Thymus (tissue), 11 donors: Measurements from ENCODE around the gene IRF7. TPM values are rescaled to one million over a fixed set of nuclear protein-coding genes. Genes with fewer than 3 reads are reported as not detected.

Source experiments
- DNase-seq, 9 donors: peaks; one replicate each; pipeline ENCODE4 v3.0.0-alpha.2; 2013; ENCODE audit warnings: low spot score in 9 of 9, low read depth in 6 of 9, missing footprints in 1 of 9
- H3K27ac ChIP-seq, 2 donors: one replicate each; pipeline ENCODE4 v1.5.1; 2013; ENCODE audit warnings: control low read depth in 1 of 2, low read depth in 1 of 2, low read length in 1 of 2, mild to moderate bottlenecking in 1 of 2, moderate library complexity in 1 of 2
- H3K27me3 ChIP-seq, 2 donors: one replicate each; pipeline ENCODE4 v1.5.1; 2013; ENCODE audit warnings: low read length in 1 of 2; ENCODE audit not compliant: control insufficient read depth in 2 of 2, insufficient read depth in 1 of 2
- H3K36me3 ChIP-seq, 2 donors: one replicate each; pipeline ENCODE4 v1.5.1; 2013; ENCODE audit warnings: low read length in 1 of 2, mild to moderate bottlenecking in 1 of 2, moderate library complexity in 1 of 2; ENCODE audit not compliant: control insufficient read depth in 2 of 2, insufficient read depth in 2 of 2
- H3K4me1 ChIP-seq, 2 donors: one replicate each; pipeline ENCODE4 v1.5.1; 2013; ENCODE audit warnings: low read length in 2 of 2; ENCODE audit not compliant: control insufficient read depth in 2 of 2, insufficient read depth in 2 of 2
- H3K4me3 ChIP-seq, 2 donors: one replicate each; pipeline ENCODE4 v1.5.1; 2013; ENCODE audit warnings: low read length in 2 of 2, control low read depth in 1 of 2, mild to moderate bottlenecking in 1 of 2
- H3K9me3 ChIP-seq, 2 donors: one replicate each; pipeline ENCODE4 v1.5.1; 2013; ENCODE audit warnings: low read length in 1 of 2, mild to moderate bottlenecking in 1 of 2; ENCODE audit not compliant: control insufficient read depth in 2 of 2, insufficient read depth in 1 of 2
- WGBS: extraction: QIAGEN DNeasy Blood & Tissue Kit; methylation state at CpG from one replicate; pipeline ENCODE4 v1.1.7; 2013; 5-methylcytosine and 5-hydroxymethylcytosine counted together
- polyA plus RNA-seq: library from polyadenylated mRNA; stranded (reverse); fragments of 200-250 nt; gene quantifications from one replicate; pipeline ENCODE4 v1.2.3, GENCODE V29; 2013
- total RNA-seq: library from RNA; stranded (reverse); fragments of 120-200 nt; gene quantifications from one replicate; pipeline ENCODE4 v1.2.4, GENCODE V29; 2013
- donor health status: healthy.

Gene IRF7
- total and polyA plus RNA-seq, 2 donors = 44.5 to 102 TPM

- no peak overlapping the region for H3K27ac ChIP-seq
- no peak for DNase-seq
- H3K9me3 ChIP-seq = no peaks in the 10 kb centered on the region
- H3K4me1 ChIP-seq = no peaks in the 10 kb centered on the region
- H3K27me3 ChIP-seq = no peaks in the 10 kb centered on the region
- no peak overlapping the region for H3K4me3 ChIP-seq
- peaks cover 81 to 83% of the 10 kb centered on the region in 2 donors for H3K36me3 ChIP-seq
- 83% methylated on average over 10 of the region's 10 CpGs for WGBS
Measured at GRCh38 chr11:596374-596773, 19.4 kb downstream of the IRF7 start.

- no peaks in the 10 kb centered on the region for H3K27me3 ChIP-seq
- no peaks in the 10 kb centered on the region for H3K4me1 ChIP-seq
- H3K9me3 ChIP-seq = no peaks in the 10 kb centered on the region
- 95% methylated on average over 10 of the region's 10 CpGs for WGBS
- H3K27ac ChIP-seq = no peak overlapping the region
- peaks cover 84 to 91% of the 10 kb centered on the region in 2 donors for H3K36me3 ChIP-seq
- no peak for DNase-seq
- no peak overlapping the region for H3K4me3 ChIP-seq
Measured at GRCh38 chr11:595400-595799, 20.4 kb downstream of the IRF7 start.

GRCh38 chr11:593347-593746, 22.4 kb downstream of the IRF7 start:
- 98% methylated on average over 21 of the region's 21 CpGs for WGBS
- Histone ChIP-seq H3K27me3 (no peaks in the 10 kb centered on the region), H3K4me1 (no peaks in the 10 kb centered on the region), H3K36me3 (peaks cover 86% of the 10 kb centered on the region in 2 donors), H3K4me3 (no peak overlapping the region), H3K27ac (no peak overlapping the region), H3K9me3 (peaks cover 0 to 1% of the 10 kb centered on the region in 2 donors)
- no peak for DNase-seq

DNA sequence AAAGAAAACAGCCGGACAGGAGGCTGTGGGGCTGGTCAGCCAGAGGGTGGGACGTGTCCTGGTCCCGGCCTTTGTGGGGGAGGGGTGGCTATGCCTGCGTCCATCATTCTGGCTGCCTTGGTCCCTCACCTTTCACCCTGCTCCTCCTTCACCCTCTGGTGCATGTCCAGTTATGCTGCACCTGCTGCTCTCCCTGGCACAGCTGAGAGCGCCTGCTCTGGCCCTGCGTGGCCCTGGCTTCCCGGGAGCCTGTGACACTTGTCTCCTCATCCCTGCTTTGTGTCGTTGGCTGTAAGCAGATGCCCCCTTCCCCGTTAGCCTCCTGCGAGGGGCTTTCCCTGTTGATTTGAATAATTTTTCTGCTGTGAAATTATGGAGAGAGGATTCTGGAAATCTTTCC, 22.8 kb downstream of the IRF7 start:
- WGBS = 98% methylated on average over 10 of the region's 10 CpGs
- H3K27ac ChIP-seq = no peak overlapping the region
- no peaks in the 10 kb centered on the region for H3K27me3 ChIP-seq
- peaks cover 83% of the 10 kb centered on the region in 2 donors for H3K36me3 ChIP-seq
- H3K9me3 ChIP-seq = peaks cover 0 to 1% of the 10 kb centered on the region in 2 donors
- DNase-seq = no peak
- no peak overlapping the region for H3K4me3 ChIP-seq
- peaks cover 0 to 3% of the 10 kb centered on the region in 2 donors for H3K4me1 ChIP-seq

DNA sequence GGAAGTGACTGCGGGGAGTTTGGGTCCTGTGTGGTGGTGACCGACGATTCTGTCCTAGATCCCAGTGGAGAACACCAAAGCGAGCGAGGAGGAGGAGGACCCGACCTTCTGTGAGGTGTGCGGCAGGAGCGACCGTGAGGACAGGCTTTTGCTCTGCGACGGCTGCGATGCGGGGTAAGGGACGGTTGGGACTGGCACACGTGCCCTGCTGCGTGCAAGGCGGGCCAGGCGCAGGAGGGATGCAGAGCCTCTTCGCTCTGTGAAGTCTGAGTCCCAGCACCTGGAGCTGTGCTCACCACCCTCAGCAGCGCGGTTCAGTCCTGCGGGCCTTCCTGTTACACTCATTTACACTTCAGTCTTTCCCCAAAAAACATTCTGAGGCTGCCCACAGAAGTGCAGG, 23.2 kb downstream of the IRF7 start:
- DNase-seq = no peak
- WGBS = 98% methylated on average over 22 of the region's 22 CpGs

GRCh38 chr11:590997-591396, 24.8 kb downstream of the IRF7 start:
- H3K27me3 ChIP-seq = no peaks in the 10 kb centered on the region
- peaks cover 82 to 83% of the 10 kb centered on the region in 2 donors for H3K36me3 ChIP-seq
- peaks cover 0 to 10% of the 10 kb centered on the region in 2 donors for H3K4me1 ChIP-seq
- H3K4me3 ChIP-seq = no peak overlapping the region
- DNase-seq = no peak
- 83% methylated on average over 11 of the region's 11 CpGs for WGBS
- H3K9me3 ChIP-seq = peaks cover 0 to 1% of the 10 kb centered on the region in 2 donors
- H3K27ac ChIP-seq = no peak overlapping the region

More for the DNA sequence above, 23.2 kb downstream of the IRF7 start:
- Histone ChIP-seq H3K36me3 (peaks cover 83% of the 10 kb centered on the region in 2 donors), H3K27ac (no peak overlapping the region), H3K9me3 (peaks cover 0 to 1% of the 10 kb centered on the region in 2 donors), H3K27me3 (no peaks in the 10 kb centered on the region), H3K4me3 (no peak overlapping the region), H3K4me1 (peaks cover 0 to 7% of the 10 kb centered on the region in 2 donors)

- peaks cover 71 to 76% of the 10 kb centered on the region in 2 donors for H3K36me3 ChIP-seq
- no peak overlapping the region for H3K27ac ChIP-seq
- H3K27me3 ChIP-seq = no peaks in the 10 kb centered on the region
- H3K4me1 ChIP-seq = peaks cover 0 to 10% of the 10 kb centered on the region in 2 donors
- no peak overlapping the region for H3K4me3 ChIP-seq
- peaks cover 0 to 1% of the 10 kb centered on the region in 2 donors for H3K9me3 ChIP-seq
- 96% methylated on average over 26 of the region's 26 CpGs for WGBS
- no peak for DNase-seq
Measured at GRCh38 chr11:589798-590197, 26.0 kb downstream of the IRF7 start.

GRCh38 chr11:587978-588380, 27.8 kb downstream of the IRF7 start:
- peaks cover 0 to 10% of the 10 kb centered on the region in 2 donors for H3K4me1 ChIP-seq
- H3K27me3 ChIP-seq = no peaks in the 10 kb centered on the region
- WGBS = 89% methylated on average over 6 of the region's 6 CpGs
- DNase-seq = peak in 1 of 9 donors; percentile 72
- H3K9me3 ChIP-seq = peaks cover 1 to 5% of the 10 kb centered on the region in 2 donors
- H3K4me3 ChIP-seq = no peak overlapping the region
- peaks cover 68 to 73% of the 10 kb centered on the region in 2 donors for H3K36me3 ChIP-seq
- H3K27ac ChIP-seq = peak overlapping the region; percentile 44 to 74

GRCh38 chr11:587546-587945, 28.2 kb downstream of the IRF7 start:
- DNase-seq = no peak
- H3K36me3 ChIP-seq = peaks cover 64 to 69% of the 10 kb centered on the region in 2 donors
- H3K27me3 ChIP-seq = no peaks in the 10 kb centered on the region
- WGBS = 92% methylated on average over 8 of the region's 8 CpGs
- H3K27ac ChIP-seq = peak overlapping the region; percentile 62 to 74
- no peak overlapping the region for H3K4me3 ChIP-seq
- H3K4me1 ChIP-seq = peaks cover 0 to 10% of the 10 kb centered on the region in 2 donors
- H3K9me3 ChIP-seq = peaks cover 1 to 5% of the 10 kb centered on the region in 2 donors
